ENCODE measurements around the gene NAGS.
"Not testable (repeated sequence)": the region's sequence is repeated elsewhere in the genome, so short reads cannot be mapped to it uniquely, and the experiment has no call there.

NAGS gene

GRCh38 chr17:44046893-44047292 lies 42.5 kb downstream of the NAGS start:
- peaks cover 42% of the 10 kb centered on the region for H3K36me3 ChIP-seq (ENCODE audit: insufficient read depth, low read length)
- H2AFZ ChIP-seq (ENCODE audit: low read depth, low read length); H3K9me3 ChIP-seq (ENCODE audit: low read length); H3K4me3 ChIP-seq (ENCODE audit: low read length); H3K27me3 ChIP-seq (ENCODE audit: insufficient read depth, low read length); H3K4me1 ChIP-seq (ENCODE audit: insufficient read depth, low read length): not testable (repeated sequence)

- H3K36me3 ChIP-seq (ENCODE audit: insufficient read depth, low read length): peaks cover 58% of the 10 kb centered on the region
- H3K27me3 ChIP-seq (ENCODE audit: insufficient read depth, low read length): no peaks in the 10 kb centered on the region
- H3K4me1 ChIP-seq (ENCODE audit: insufficient read depth, low read length): no peaks in the 10 kb centered on the region
Measured at GRCh38 chr17:44049294-44050060, 45.1 kb downstream of the NAGS start.

DNA sequence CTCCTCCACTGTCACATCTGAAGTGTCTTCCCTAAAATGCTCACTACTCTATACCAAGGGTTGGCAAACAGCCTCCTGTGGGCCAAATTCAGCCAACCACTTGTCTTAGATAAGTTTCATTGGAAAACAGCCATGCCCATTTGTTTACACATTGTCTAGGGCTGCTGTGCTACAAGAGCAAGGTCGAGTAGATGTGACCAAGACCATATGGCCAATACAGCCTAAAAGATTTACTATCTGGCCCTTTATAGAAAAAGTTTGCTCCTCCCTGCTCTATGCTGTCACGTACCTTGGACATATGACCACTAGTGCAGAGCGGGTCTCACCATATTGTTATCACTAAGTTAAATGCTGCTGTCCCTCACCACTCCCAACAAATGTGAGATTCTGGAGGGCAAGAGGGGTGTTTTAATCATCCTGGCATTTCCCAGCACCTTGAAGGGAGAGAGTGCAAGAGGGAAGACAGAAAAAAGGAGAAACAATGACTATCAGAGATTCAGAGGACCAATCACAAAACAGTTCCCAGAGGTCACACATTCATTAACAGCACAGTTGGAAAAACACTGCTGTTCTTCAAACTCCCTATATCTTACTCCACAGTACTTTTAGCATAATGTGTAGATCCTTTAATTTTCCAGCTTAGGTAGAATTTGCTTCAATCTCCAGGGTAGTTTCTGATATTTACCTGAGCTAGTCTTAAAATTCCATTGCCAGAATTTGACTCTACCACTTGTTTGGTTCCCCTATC lies 48.9 kb downstream of the NAGS start:
- Histone ChIP-seq H3K27me3 (ENCODE audit: insufficient read depth, low read length) (no peaks in the 10 kb centered on the region), H3K9me3 (ENCODE audit: low read length) (no peaks in the 10 kb centered on the region), H2AFZ (ENCODE audit: low read depth, low read length) (no peak overlapping the region), H3K36me3 (ENCODE audit: insufficient read depth, low read length) (peaks cover 59% of the 10 kb centered on the region), H3K4me1 (ENCODE audit: insufficient read depth, low read length) (no peaks in the 10 kb centered on the region), H3K4me3 (ENCODE audit: low read length) (no peak overlapping the region)

More at GRCh38 chr17:44049294-44050060, 45.1 kb downstream of the NAGS start:
- Histone ChIP-seq H3K9me3 (ENCODE audit: low read length) (no peaks in the 10 kb centered on the region), H3K4me3 (ENCODE audit: low read length) (no peak overlapping the region), H2AFZ (ENCODE audit: low read depth, low read length) (no peak overlapping the region)
